ENCODE data around the gene LDLRAD3.

LDLRAD3 gene

DNA sequence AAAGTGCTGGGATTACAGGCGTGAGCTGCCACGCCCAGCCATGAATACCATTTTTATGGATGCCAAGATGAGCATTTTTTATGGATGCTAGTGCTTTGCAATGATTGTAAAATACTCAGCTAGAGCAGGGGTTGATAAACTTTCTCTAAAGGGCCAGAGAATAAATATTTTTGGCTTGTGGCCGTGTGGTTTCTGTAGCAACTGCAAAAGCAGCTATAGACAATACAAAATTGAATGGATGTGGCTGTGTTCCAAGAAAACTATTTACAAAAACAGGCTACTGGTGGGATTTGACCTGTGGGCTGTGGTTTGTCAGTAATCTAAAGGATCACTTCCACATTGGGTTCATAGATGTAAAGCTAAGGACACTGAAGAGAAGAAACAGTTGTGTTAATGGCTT lies 289.3 kb downstream of the LDLRAD3 start:
- Histone ChIP-seq H3K9me2 (replicated peaks; ENCODE audit: low read depth, low read length) (no peaks in the 10 kb centered on the region), H3K4me1 (ENCODE audit: insufficient read depth, low read length, poor library complexity, severe bottlenecking) (no peaks in the 10 kb centered on the region), H3K27me3 (ENCODE audit: insufficient read depth, low read length, poor library complexity, severe bottlenecking) (no peaks in the 10 kb centered on the region), H3K79me2 (ENCODE audit: insufficient read depth, low read length) (no peaks in the 10 kb centered on the region), H3K9me3 (ENCODE audit: insufficient read depth, low read depth, low read length) (no peaks in the 10 kb centered on the region), H4K20me1 (ENCODE audit: insufficient read depth, low read length, poor library complexity, severe bottlenecking) (no peaks in the 10 kb centered on the region), H3K4me3 (ENCODE audit: low read length, poor library complexity, severe bottlenecking) (no peak overlapping the region), H3K9ac (ENCODE audit: low read depth, low read length, poor library complexity, severe bottlenecking) (no peak overlapping the region), H3K4me2 (ENCODE audit: low read depth, low read length, poor library complexity, severe bottlenecking) (no peak overlapping the region), H2AFZ (ENCODE audit: low read length) (no peak overlapping the region), H3K36me3 (ENCODE audit: insufficient read depth, low read length) (no peaks in the 10 kb centered on the region), H3F3A (ENCODE audit: low read depth) (no peaks in the 10 kb centered on the region)
- TF ChIP-seq, protein P1, sequence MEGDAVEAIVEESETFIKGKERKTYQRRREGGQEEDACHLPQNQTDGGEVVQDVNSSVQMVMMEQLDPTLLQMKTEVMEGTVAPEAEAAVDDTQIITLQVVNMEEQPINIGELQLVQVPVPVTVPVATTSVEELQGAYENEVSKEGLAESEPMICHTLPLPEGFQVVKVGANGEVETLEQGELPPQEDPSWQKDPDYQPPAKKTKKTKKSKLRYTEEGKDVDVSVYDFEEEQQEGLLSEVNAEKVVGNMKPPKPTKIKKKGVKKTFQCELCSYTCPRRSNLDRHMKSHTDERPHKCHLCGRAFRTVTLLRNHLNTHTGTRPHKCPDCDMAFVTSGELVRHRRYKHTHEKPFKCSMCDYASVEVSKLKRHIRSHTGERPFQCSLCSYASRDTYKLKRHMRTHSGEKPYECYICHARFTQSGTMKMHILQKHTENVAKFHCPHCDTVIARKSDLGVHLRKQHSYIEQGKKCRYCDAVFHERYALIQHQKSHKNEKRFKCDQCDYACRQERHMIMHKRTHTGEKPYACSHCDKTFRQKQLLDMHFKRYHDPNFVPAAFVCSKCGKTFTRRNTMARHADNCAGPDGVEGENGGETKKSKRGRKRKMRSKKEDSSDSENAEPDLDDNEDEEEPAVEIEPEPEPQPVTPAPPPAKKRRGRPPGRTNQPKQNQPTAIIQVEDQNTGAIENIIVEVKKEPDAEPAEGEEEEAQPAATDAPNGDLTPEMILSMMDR (conservative IDR thresholded peaks at IDR 0.05; ENCODE audit: low read length): no peak
- TF ChIP-seq EZH2phosphoT487 (IDR thresholded peaks at IDR 0.05; ENCODE audit: borderline replicate concordance): no peak

DNA sequence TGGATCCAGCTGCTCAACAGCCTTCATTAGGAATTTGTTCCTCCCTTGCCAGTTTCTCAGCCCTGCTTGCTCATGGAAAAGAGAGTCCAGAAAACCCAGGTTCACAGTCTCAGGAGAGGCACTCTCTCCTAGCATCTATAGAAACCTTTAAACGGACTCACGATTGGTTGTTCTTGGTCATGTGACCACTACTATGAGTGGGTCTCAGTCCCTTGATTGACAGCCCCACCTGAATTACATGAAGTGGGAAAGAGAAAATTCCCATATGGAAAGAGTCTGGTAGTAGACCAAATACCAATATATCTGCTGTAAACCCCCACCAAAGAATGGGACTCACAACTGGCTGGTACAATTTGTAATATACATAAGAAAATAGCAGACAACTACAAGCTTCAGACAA lies 291.0 kb downstream of the LDLRAD3 start:
- Histone ChIP-seq H3K4me1 (ENCODE audit: insufficient read depth, low read length, poor library complexity, severe bottlenecking) (no peaks in the 10 kb centered on the region), H3K36me3 (ENCODE audit: insufficient read depth, low read length) (no peaks in the 10 kb centered on the region), H3K9me3 (ENCODE audit: insufficient read depth, low read depth, low read length) (no peaks in the 10 kb centered on the region), H3K27me3 (ENCODE audit: insufficient read depth, low read length, poor library complexity, severe bottlenecking) (no peaks in the 10 kb centered on the region), H4K20me1 (ENCODE audit: insufficient read depth, low read length, poor library complexity, severe bottlenecking) (no peaks in the 10 kb centered on the region), H2AFZ (ENCODE audit: low read length) (no peak overlapping the region), H3K9ac (ENCODE audit: low read depth, low read length, poor library complexity, severe bottlenecking) (no peak overlapping the region), H3K4me3 (ENCODE audit: low read length, poor library complexity, severe bottlenecking) (no peak overlapping the region), H3K4me2 (ENCODE audit: low read depth, low read length, poor library complexity, severe bottlenecking) (no peak overlapping the region), H3K9me2 (replicated peaks; ENCODE audit: low read depth, low read length) (no peaks in the 10 kb centered on the region), H3K79me2 (ENCODE audit: insufficient read depth, low read length) (no peaks in the 10 kb centered on the region), H3F3A (ENCODE audit: low read depth) (no peaks in the 10 kb centered on the region)
- no peak for TF ChIP-seq EZH2phosphoT487 (IDR thresholded peaks at IDR 0.05; ENCODE audit: borderline replicate concordance)
- TF ChIP-seq, protein P1 (conservative IDR thresholded peaks at IDR 0.05; ENCODE audit: low read length): no peak

DNA sequence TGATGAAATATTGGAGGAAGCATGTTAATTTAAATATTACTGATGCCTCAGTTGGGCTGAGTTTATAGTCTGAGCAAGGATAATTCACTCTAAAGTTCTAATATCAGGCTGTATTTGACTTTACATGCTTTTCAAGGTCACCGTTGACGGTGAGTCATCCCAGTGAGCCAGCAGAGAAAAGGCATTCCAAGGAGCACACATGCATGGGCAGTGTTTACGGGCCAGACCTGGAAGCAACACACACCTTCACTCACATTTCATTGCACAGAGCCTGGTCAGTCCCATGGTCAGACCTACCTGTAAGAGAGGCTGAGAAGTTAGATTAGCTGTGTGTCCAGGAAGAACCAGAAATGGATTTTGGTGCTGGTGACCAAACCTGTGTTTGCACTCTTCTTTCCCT lies 291.9 kb downstream of the LDLRAD3 start:
- H3F3A ChIP-seq (ENCODE audit: low read depth): no peaks in the 10 kb centered on the region
- no peaks in the 10 kb centered on the region for H3K9me3 ChIP-seq (ENCODE audit: insufficient read depth, low read depth, low read length)
- H3K79me2 ChIP-seq (ENCODE audit: insufficient read depth, low read length): no peaks in the 10 kb centered on the region
- no peaks in the 10 kb centered on the region for H3K36me3 ChIP-seq (ENCODE audit: insufficient read depth, low read length)
- TF ChIP-seq, protein P1 (conservative IDR thresholded peaks at IDR 0.05; ENCODE audit: low read length): no peak
- H4K20me1 ChIP-seq (ENCODE audit: insufficient read depth, low read length, poor library complexity, severe bottlenecking): no peaks in the 10 kb centered on the region
- no peak overlapping the region for H3K4me3 ChIP-seq (ENCODE audit: low read length, poor library complexity, severe bottlenecking)
- H3K4me2 ChIP-seq (ENCODE audit: low read depth, low read length, poor library complexity, severe bottlenecking): no peak overlapping the region
- H2AFZ ChIP-seq (ENCODE audit: low read length): no peak overlapping the region
- H3K4me1 ChIP-seq (ENCODE audit: insufficient read depth, low read length, poor library complexity, severe bottlenecking): no peaks in the 10 kb centered on the region
- H3K9me2 ChIP-seq (replicated peaks; ENCODE audit: low read depth, low read length): no peaks in the 10 kb centered on the region
- H3K27me3 ChIP-seq (ENCODE audit: insufficient read depth, low read length, poor library complexity, severe bottlenecking): no peaks in the 10 kb centered on the region
- no peak overlapping the region for H3K9ac ChIP-seq (ENCODE audit: low read depth, low read length, poor library complexity, severe bottlenecking)

Measured in Loucy (cell line).